Neural progenitor cell (in vitro differentiated cells): ENCODE results near the gene UNC13C.

Experiments
- EZH2phosphoT487 ChIP-seq: fragments of 200-600 bp; sonication (generic); IDR thresholded peaks from 2 replicates; pipeline ENCODE4 v1.6.1; 2017; ENCODE audit warnings: antibody characterized with exemption
- TF ChIP-seq, protein P1 (sequence below): fragments of 200-600 bp; sonication (generic); IDR thresholded peaks from 2 replicates; pipeline ENCODE4 v1.5.1; 2017; ENCODE audit warnings: antibody characterized with exemption, mild to moderate bottlenecking

DNA sequence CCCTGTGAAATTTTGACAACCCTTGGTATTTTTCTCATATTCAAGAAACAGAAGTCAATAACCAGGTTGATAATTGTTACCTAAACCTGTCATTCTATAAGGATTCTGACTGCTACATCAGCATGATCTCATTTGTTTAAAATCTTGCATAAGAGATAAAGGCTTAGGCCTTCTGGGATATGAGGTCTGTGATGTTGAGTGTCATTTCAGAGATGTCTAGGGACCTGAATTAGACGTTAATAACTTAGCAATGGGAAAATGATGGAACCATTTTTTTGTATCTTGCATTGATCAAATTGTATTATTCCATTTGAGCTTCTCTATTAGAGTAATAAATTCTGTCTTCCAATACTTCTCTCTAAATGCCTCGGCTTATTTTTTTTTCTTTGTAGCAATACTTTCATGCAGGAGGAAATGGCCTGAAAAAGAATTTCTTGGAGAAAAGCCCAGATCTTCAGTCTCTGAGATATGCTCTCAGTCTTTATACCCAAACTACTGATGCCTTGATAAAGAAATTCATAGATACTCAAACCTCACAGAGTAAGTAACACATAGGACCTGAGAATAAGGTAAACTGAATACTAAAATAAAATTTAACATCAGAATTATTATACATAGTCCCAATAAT is 589.3 kb downstream of the UNC13C start:
- no peak for TF ChIP-seq EZH2phosphoT487
- TF ChIP-seq, protein P1, sequence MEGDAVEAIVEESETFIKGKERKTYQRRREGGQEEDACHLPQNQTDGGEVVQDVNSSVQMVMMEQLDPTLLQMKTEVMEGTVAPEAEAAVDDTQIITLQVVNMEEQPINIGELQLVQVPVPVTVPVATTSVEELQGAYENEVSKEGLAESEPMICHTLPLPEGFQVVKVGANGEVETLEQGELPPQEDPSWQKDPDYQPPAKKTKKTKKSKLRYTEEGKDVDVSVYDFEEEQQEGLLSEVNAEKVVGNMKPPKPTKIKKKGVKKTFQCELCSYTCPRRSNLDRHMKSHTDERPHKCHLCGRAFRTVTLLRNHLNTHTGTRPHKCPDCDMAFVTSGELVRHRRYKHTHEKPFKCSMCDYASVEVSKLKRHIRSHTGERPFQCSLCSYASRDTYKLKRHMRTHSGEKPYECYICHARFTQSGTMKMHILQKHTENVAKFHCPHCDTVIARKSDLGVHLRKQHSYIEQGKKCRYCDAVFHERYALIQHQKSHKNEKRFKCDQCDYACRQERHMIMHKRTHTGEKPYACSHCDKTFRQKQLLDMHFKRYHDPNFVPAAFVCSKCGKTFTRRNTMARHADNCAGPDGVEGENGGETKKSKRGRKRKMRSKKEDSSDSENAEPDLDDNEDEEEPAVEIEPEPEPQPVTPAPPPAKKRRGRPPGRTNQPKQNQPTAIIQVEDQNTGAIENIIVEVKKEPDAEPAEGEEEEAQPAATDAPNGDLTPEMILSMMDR: no peak
